ENCODE measurements around the gene NLN. TPM values are rescaled to one million over a fixed set of nuclear protein-coding genes. Genes with fewer than 3 reads are reported as not detected.
A peak's percentile ranks its signal among the peaks of the same experiment; 100 is the strongest.

Gene NLN
- total RNA-seq, 1 donor from 2014 or later = 6.6 TPM

DNA sequence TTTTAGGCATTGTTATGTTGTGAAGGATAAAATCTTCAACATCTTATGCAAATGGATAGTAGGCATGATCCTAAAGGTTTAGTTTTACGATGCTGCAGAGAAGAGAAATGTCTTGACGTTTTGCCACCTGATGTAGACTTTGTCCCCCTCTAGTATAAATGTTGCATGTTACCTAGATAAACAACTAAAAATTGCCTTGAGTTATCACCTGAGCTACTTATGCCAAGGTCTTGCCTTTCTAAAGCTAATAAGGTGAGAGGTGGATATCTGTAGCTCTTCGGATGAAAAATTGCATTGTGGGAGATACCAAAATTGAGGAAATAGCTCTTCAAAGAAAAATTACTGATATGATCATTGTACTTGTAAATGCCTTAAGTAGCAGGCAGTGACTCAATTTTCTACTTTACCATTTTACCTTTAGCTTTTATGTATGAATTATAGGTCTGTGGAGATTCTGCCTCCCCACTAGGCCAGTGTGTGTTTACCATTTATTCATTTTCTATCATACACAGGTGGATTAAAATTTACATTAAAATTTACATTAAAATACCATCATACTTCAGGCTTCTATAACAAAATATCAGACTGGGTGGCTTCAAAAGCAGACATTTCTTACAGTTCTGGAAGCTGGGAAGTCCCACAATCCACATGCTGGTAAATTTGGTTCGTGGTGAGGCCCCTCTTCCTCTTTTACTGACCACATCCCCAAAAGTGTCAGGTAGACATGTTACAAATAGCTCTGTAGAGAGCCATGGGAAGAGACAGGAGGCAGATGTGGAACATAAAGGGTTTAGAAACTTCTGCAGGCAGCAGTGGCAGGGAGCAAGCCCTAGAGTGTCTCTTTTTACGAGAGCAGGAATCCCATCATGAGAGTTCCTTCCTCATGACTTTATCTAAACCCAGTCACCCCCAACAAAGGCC lies 103.7 kb downstream of the NLN start:
- Histone ChIP-seq H3K4me3 (no peak overlapping the region), H3K4me1 (no peaks in the 10 kb centered on the region), H3K27me3 (no peaks in the 10 kb centered on the region), H3K36me3 (no peaks in the 10 kb centered on the region), H3K27ac (no peak overlapping the region), H3K9me3 (no peaks in the 10 kb centered on the region)
- intact Hi-C loops (cut with DNase I) = no loop called here
- no peak for TF ChIP-seq POLR2AphosphoS5 (IDR thresholded peaks at IDR 0.05; ENCODE audit: insufficient read depth in 1 of 2, low read depth in 1 of 2)
- no peak for TF ChIP-seq POLR2A (IDR thresholded peaks at IDR 0.05)
- no peak for TF ChIP-seq CTCF (IDR thresholded peaks at IDR 0.05)
- DNase-seq (ENCODE audit: extremely low spot score in 2 of 2) = no peak

- Histone ChIP-seq H3K27ac (peak overlapping the region; percentile 5), H3K4me3 (peak overlapping the region in 1 of 2 donors; percentile 23), H3K27me3 (no peaks in the 10 kb centered on the region), H3K4me1 (no peaks in the 10 kb centered on the region), H3K9me3 (no peaks in the 10 kb centered on the region), H3K36me3 (no peaks in the 10 kb centered on the region)
- intact Hi-C loops (cut with DNase I) = no loop called here
- no peak for DNase-seq (ENCODE audit: extremely low spot score in 2 of 2)
- TF ChIP-seq POLR2A (IDR thresholded peaks at IDR 0.05) = no peak
- TF ChIP-seq CTCF (IDR thresholded peaks at IDR 0.05) = no peak
- no peak for TF ChIP-seq POLR2AphosphoS5 (IDR thresholded peaks at IDR 0.05; ENCODE audit: insufficient read depth in 1 of 2, low read depth in 1 of 2)
Observed at GRCh38 chr5:65828022-65828896, 106.3 kb downstream of the NLN start.

GRCh38 chr5:65830856-65831255 lies 108.9 kb downstream of the NLN start:
- Histone ChIP-seq H3K36me3 (no peaks in the 10 kb centered on the region), H3K4me3 (no peak overlapping the region), H3K4me1 (no peaks in the 10 kb centered on the region), H3K27ac (no peak overlapping the region), H3K27me3 (no peaks in the 10 kb centered on the region), H3K9me3 (no peaks in the 10 kb centered on the region)
- intact Hi-C loops (cut with DNase I) = no loop called here
- TF ChIP-seq POLR2AphosphoS5 (IDR thresholded peaks at IDR 0.05; ENCODE audit: insufficient read depth in 1 of 2, low read depth in 1 of 2) (no peak), POLR2A (IDR thresholded peaks at IDR 0.05) (no peak), CTCF (IDR thresholded peaks at IDR 0.05) (no peak)
- no peak for DNase-seq (ENCODE audit: extremely low spot score in 2 of 2)

DNA sequence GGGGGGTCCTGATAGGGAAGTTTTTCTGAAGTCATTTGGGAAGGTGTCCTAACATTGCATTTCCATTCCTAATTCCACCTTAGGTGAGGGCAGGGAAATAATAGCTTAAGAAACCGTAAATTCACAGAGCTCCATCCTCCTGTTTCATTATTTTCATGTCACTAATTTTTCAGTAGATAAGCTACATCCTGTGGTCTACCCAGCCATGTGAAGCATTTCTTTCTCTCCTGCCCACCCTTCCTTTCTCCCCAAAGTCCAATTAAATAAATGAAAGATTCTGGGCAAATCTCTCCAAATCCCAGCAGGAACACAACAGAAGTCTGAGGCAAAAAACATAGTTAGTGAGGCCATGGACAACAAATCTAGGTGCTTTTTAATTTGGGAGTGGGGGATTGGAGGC lies 109.3 kb downstream of the NLN start:
- Histone ChIP-seq H3K9me3 (no peaks in the 10 kb centered on the region), H3K36me3 (no peaks in the 10 kb centered on the region), H3K4me1 (no peaks in the 10 kb centered on the region), H3K27me3 (no peaks in the 10 kb centered on the region), H3K27ac (no peak overlapping the region), H3K4me3 (no peak overlapping the region)
- no peak for TF ChIP-seq POLR2AphosphoS5 (IDR thresholded peaks at IDR 0.05; ENCODE audit: insufficient read depth in 1 of 2, low read depth in 1 of 2)
- TF ChIP-seq CTCF (IDR thresholded peaks at IDR 0.05) = no peak
- TF ChIP-seq POLR2A (IDR thresholded peaks at IDR 0.05) = no peak
- DNase-seq (ENCODE audit: extremely low spot score in 2 of 2) = no peak
- intact Hi-C loops (cut with DNase I) = no loop called here
